ENCODE measurements around the gene MYORG.
"Not testable (repeated sequence)": the region's sequence is repeated elsewhere in the genome, so short reads cannot be mapped to it uniquely, and the experiment has no call there.

The MYORG gene

GRCh38 chr9:34366365-34366764 is 10.3 kb downstream of the MYORG start:
- H3K18ac ChIP-seq (ENCODE audit: low read length): no peak overlapping the region
- H3K27me3 ChIP-seq (ENCODE audit: insufficient read depth, low read length, poor library complexity): no peaks in the 10 kb centered on the region
- no peak overlapping the region for H3K27ac ChIP-seq (ENCODE audit: low read depth, low read length)
- no peak overlapping the region for H4K5ac ChIP-seq (ENCODE audit: low read length)
- H3K79me1 ChIP-seq (ENCODE audit: low read length): no peaks in the 10 kb centered on the region
- WGBS (ENCODE audit: extremely low coverage, insufficient coverage, low lambda C conversion rate): no CpG with 5 or more reads among the region's 2 CpGs
- no peak overlapping the region for H3K4ac ChIP-seq (ENCODE audit: low read depth, low read length)
- H2BK5ac ChIP-seq (ENCODE audit: low read length): no peak overlapping the region
- DNase-seq: no peak
- no peak overlapping the region for H3K4me2 ChIP-seq (ENCODE audit: low read length)
- H2BK120ac ChIP-seq (ENCODE audit: low read depth, low read length): no peak overlapping the region
- H2AK5ac ChIP-seq (ENCODE audit: low read length): no peak overlapping the region
- H3K56ac ChIP-seq (ENCODE audit: low read length): no peak overlapping the region
- no peak overlapping the region for H4K8ac ChIP-seq (ENCODE audit: low read depth, low read length)
- H3K4me1 ChIP-seq (ENCODE audit: control insufficient read depth, low read depth, low read length): peaks cover 22% of the 10 kb centered on the region
- no peak overlapping the region for H3K9ac ChIP-seq (ENCODE audit: low read length)
- no peak overlapping the region for H3K23ac ChIP-seq (ENCODE audit: low read length)
- H2BK15ac ChIP-seq (replicated peaks; ENCODE audit: low read depth): no peak overlapping the region
- H3K79me2 ChIP-seq (ENCODE audit: control insufficient read depth, insufficient read depth, low read length): no peaks in the 10 kb centered on the region
- H3K4me3 ChIP-seq (ENCODE audit: low read length): no peak overlapping the region
- peaks cover 3% of the 10 kb centered on the region for H3K36me3 ChIP-seq (ENCODE audit: control insufficient read depth, insufficient read depth, low read length)

- Histone ChIP-seq H3K23ac (ENCODE audit: low read length) (peak overlapping the region; percentile 67), H3K36me3 (ENCODE audit: control insufficient read depth, insufficient read depth, low read length) (peaks cover under 1% of the 10 kb centered on the region), H3K4me1 (ENCODE audit: control insufficient read depth, low read depth, low read length) (peaks cover 22% of the 10 kb centered on the region), H3K79me2 (ENCODE audit: control insufficient read depth, insufficient read depth, low read length) (no peaks in the 10 kb centered on the region), H2AK5ac (ENCODE audit: low read length) (peak overlapping the region; percentile 81), H3K18ac (ENCODE audit: low read length) (no peak overlapping the region), H3K4ac (ENCODE audit: low read depth, low read length) (no peak overlapping the region), H3K4me3 (ENCODE audit: low read length) (no peak overlapping the region), H3K9ac (ENCODE audit: low read length) (no peak overlapping the region), H2BK15ac (replicated peaks; ENCODE audit: low read depth) (no peak overlapping the region), H3K27me3 (ENCODE audit: insufficient read depth, low read length, poor library complexity) (no peaks in the 10 kb centered on the region), H3K27ac (ENCODE audit: low read depth, low read length) (no peak overlapping the region), H2BK5ac (ENCODE audit: low read length) (peak overlapping the region; percentile 35), H4K8ac (ENCODE audit: low read depth, low read length) (no peak overlapping the region), H4K5ac (ENCODE audit: low read length) (peak overlapping the region; percentile 24), H2BK120ac (ENCODE audit: low read depth, low read length) (no peak overlapping the region), H3K56ac (ENCODE audit: low read length) (peak overlapping the region; percentile 82), H3K4me2 (ENCODE audit: low read length) (no peak overlapping the region), H3K79me1 (ENCODE audit: low read length) (no peaks in the 10 kb centered on the region)
- no peak for DNase-seq
- WGBS (ENCODE audit: extremely low coverage, insufficient coverage, low lambda C conversion rate): no CpG with 5 or more reads among the region's 2 CpGs
Measured at GRCh38 chr9:34365282-34365681, 11.4 kb downstream of the MYORG start.

- peak; percentile 92 for DNase-seq
- H3K36me3 ChIP-seq (ENCODE audit: control insufficient read depth, insufficient read depth, low read length): no peaks in the 10 kb centered on the region
- H3K79me2 ChIP-seq (ENCODE audit: control insufficient read depth, insufficient read depth, low read length): no peaks in the 10 kb centered on the region
- H3K4me2 ChIP-seq (ENCODE audit: low read length): peak overlapping the region; percentile 2
- no peak overlapping the region for H3K23ac ChIP-seq (ENCODE audit: low read length)
- WGBS (ENCODE audit: extremely low coverage, insufficient coverage, low lambda C conversion rate): no CpG with 5 or more reads among the region's 13 CpGs
- H3K4me3 ChIP-seq (ENCODE audit: low read length): no peak overlapping the region
- peak overlapping the region; percentile 95 for H2BK5ac ChIP-seq (ENCODE audit: low read length)
- H3K9ac ChIP-seq (ENCODE audit: low read length): peak overlapping the region; percentile 34
- H2BK120ac ChIP-seq (ENCODE audit: low read depth, low read length): no peak overlapping the region
- peak overlapping the region; percentile 80 for H3K27ac ChIP-seq (ENCODE audit: low read depth, low read length)
- H3K79me1 ChIP-seq (ENCODE audit: low read length): no peaks in the 10 kb centered on the region
- peak overlapping the region; percentile 65 for H2AK5ac ChIP-seq (ENCODE audit: low read length)
- no peak overlapping the region for H4K5ac ChIP-seq (ENCODE audit: low read length)
- peak overlapping the region; percentile 56 for H3K4ac ChIP-seq (ENCODE audit: low read depth, low read length)
- peaks cover 22% of the 10 kb centered on the region for H3K4me1 ChIP-seq (ENCODE audit: control insufficient read depth, low read depth, low read length)
- H3K56ac ChIP-seq (ENCODE audit: low read length): peak overlapping the region; percentile 82
- H3K18ac ChIP-seq (ENCODE audit: low read length): peak overlapping the region; percentile 88
- H2BK15ac ChIP-seq (replicated peaks; ENCODE audit: low read depth): no peak overlapping the region
- H4K8ac ChIP-seq (ENCODE audit: low read depth, low read length): no peak overlapping the region
- H3K27me3 ChIP-seq (ENCODE audit: insufficient read depth, low read length, poor library complexity): no peaks in the 10 kb centered on the region
Measured at GRCh38 chr9:34363619-34364351, 12.9 kb downstream of the MYORG start.

- WGBS (ENCODE audit: extremely low coverage, insufficient coverage, low lambda C conversion rate): no CpG with 5 or more reads among the region's 4 CpGs
- Histone ChIP-seq H3K56ac (ENCODE audit: low read length) (peak overlapping the region; percentile 69), H3K36me3 (ENCODE audit: control insufficient read depth, insufficient read depth, low read length) (no peaks in the 10 kb centered on the region), H3K4me1 (ENCODE audit: control insufficient read depth, low read depth, low read length) (peaks cover 22% of the 10 kb centered on the region), H3K79me1 (ENCODE audit: low read length) (no peaks in the 10 kb centered on the region), H3K9ac (ENCODE audit: low read length) (no peak overlapping the region), H4K8ac (ENCODE audit: low read depth, low read length) (no peak overlapping the region), H3K4me2 (ENCODE audit: low read length) (no peak overlapping the region), H3K18ac (ENCODE audit: low read length) (peak overlapping the region; percentile 77), H3K27ac (ENCODE audit: low read depth, low read length) (peak overlapping the region; percentile 80), H2BK120ac (ENCODE audit: low read depth, low read length) (peak overlapping the region; percentile 66), H2AK5ac (ENCODE audit: low read length) (peak overlapping the region; percentile 83), H3K79me2 (ENCODE audit: control insufficient read depth, insufficient read depth, low read length) (no peaks in the 10 kb centered on the region), H3K23ac (ENCODE audit: low read length) (no peak overlapping the region), H4K5ac (ENCODE audit: low read length) (no peak overlapping the region), H2BK15ac (replicated peaks; ENCODE audit: low read depth) (peak overlapping the region; percentile 29), H3K27me3 (ENCODE audit: insufficient read depth, low read length, poor library complexity) (no peaks in the 10 kb centered on the region), H3K4me3 (ENCODE audit: low read length) (no peak overlapping the region), H2BK5ac (ENCODE audit: low read length) (peak overlapping the region; percentile 85), H3K4ac (ENCODE audit: low read depth, low read length) (peak overlapping the region; percentile 87)
- no peak for DNase-seq
Measured at GRCh38 chr9:34362614-34363214, 14.0 kb downstream of the MYORG start.

- H3K36me3 ChIP-seq (ENCODE audit: control insufficient read depth, insufficient read depth, low read length); H3K27me3 ChIP-seq (ENCODE audit: insufficient read depth, low read length, poor library complexity); H2BK5ac ChIP-seq (ENCODE audit: low read length); H3K79me2 ChIP-seq (ENCODE audit: control insufficient read depth, insufficient read depth, low read length); H3K4ac ChIP-seq (ENCODE audit: low read depth, low read length); H3K27ac ChIP-seq (ENCODE audit: low read depth, low read length); H3K79me1 ChIP-seq (ENCODE audit: low read length); H3K4me2 ChIP-seq (ENCODE audit: low read length); H3K4me3 ChIP-seq (ENCODE audit: low read length); DNase-seq; H2BK120ac ChIP-seq (ENCODE audit: low read depth, low read length); H4K8ac ChIP-seq (ENCODE audit: low read depth, low read length); H3K18ac ChIP-seq (ENCODE audit: low read length); H2BK15ac ChIP-seq (replicated peaks; ENCODE audit: low read depth); H3K9ac ChIP-seq (ENCODE audit: low read length); H3K23ac ChIP-seq (ENCODE audit: low read length); H2AK5ac ChIP-seq (ENCODE audit: low read length); H4K5ac ChIP-seq (ENCODE audit: low read length); H3K4me1 ChIP-seq (ENCODE audit: control insufficient read depth, low read depth, low read length); H3K56ac ChIP-seq (ENCODE audit: low read length): not testable (repeated sequence)
- WGBS (ENCODE audit: extremely low coverage, insufficient coverage, low lambda C conversion rate): no CpG with 5 or more reads among the region's 1 CpG
Measured at GRCh38 chr9:34352957-34353356, 23.7 kb downstream of the MYORG start.
